Natural killer cell (primary cell): Measurements from ENCODE around the gene BIN1. TPM values are rescaled to one million over a fixed set of nuclear protein-coding genes. Genes with fewer than 3 reads are reported as not detected.
"Not testable (repeated sequence)": the region's sequence is repeated elsewhere in the genome, so short reads cannot be mapped to it uniquely, and the experiment has no call there.

ENCODE experiments used
- ATAC-seq, 3 donors: fragments of 150-1000 bp in 2 of 3; fragments of 200-7000 bp in 1 of 3; cut with Tn5 transposase; 1 replicate in 1 of 3; 2 replicates in 2 of 3; pipeline ENCODE4 v1.10.0; 2021; ENCODE audit warnings: mild to moderate bottlenecking in 2 of 3, moderate library complexity in 2 of 3
- DNase-seq, 2 donors: peaks; one replicate each; pipeline versions ENCODE4 v3.0.0 to v3.0.0-alpha.2; 2013 to 2021; ENCODE audit warnings: mixed read lengths in 1 of 2
- H3K27ac ChIP-seq: one replicate; pipeline ENCODE4 v1.5.1; 2013; ENCODE audit warnings: mild to moderate bottlenecking, low read length
- H3K27me3 ChIP-seq: one replicate; pipeline ENCODE4 v1.6.1; 2013; ENCODE audit warnings: low read length; ENCODE audit not compliant: control insufficient read depth, insufficient read depth
- H3K36me3 ChIP-seq: one replicate; pipeline ENCODE4 v1.6.1; 2013; ENCODE audit warnings: low read length; ENCODE audit not compliant: control insufficient read depth, insufficient read depth
- H3K4me1 ChIP-seq: one replicate; pipeline ENCODE4 v1.6.1; 2013; ENCODE audit warnings: low read length; ENCODE audit not compliant: control insufficient read depth, insufficient read depth
- H3K4me3 ChIP-seq: one replicate; pipeline ENCODE4 v1.5.1; 2013; ENCODE audit warnings: low read length
- H3K9me3 ChIP-seq: one replicate; pipeline ENCODE4 v1.6.1; 2013; ENCODE audit warnings: low read length; ENCODE audit not compliant: control insufficient read depth, insufficient read depth
- H3K27ac Mint-ChIP-seq, 2 donors: one replicate each; pipeline ENCODE4 v1.8.0; 2022; ENCODE audit warnings: mild to moderate bottlenecking in 2 of 2, mixed read lengths in 2 of 2, moderate library complexity in 1 of 2
- H3K27me3 Mint-ChIP-seq, 2 donors: one replicate each; pipeline ENCODE4 v1.8.0; 2022; ENCODE audit warnings: low read depth in 2 of 2, mixed read lengths in 2 of 2
- H3K36me3 Mint-ChIP-seq: one replicate; pipeline ENCODE4 v1.8.0; 2022; ENCODE audit warnings: mixed read lengths
- H3K4me1 Mint-ChIP-seq, 2 donors: one replicate each; pipeline ENCODE4 v1.8.0; 2022; ENCODE audit warnings: mixed read lengths in 2 of 2
- H3K4me3 Mint-ChIP-seq: one replicate; pipeline ENCODE4 v1.8.0; 2022; ENCODE audit warnings: mild to moderate bottlenecking, moderate library complexity, mixed read lengths
- H3K9me3 Mint-ChIP-seq, 2 donors: one replicate each; pipeline ENCODE4 v1.8.0; 2022; ENCODE audit warnings: mixed read lengths in 2 of 2
- CTCF ChIP-seq: fragments of 200-600 bp; IDR thresholded peaks from one replicate; pipeline ENCODE4 v1.8.0; 2022; ENCODE audit warnings: antibody characterized with exemption
- WGBS: methylation state at CpG from one replicate; pipeline ENCODE4 v1.1.7; 2013; ENCODE audit warnings: missing lambda C conversion rate; ENCODE audit not compliant: insufficient coverage; 5-methylcytosine and 5-hydroxymethylcytosine counted together
- intact Hi-C: fragments of 100-400 bp; cut with micrococcal nuclease; formaldehyde crosslinking; loops from one replicate; pipeline ENCODE4 v1.14.2; 2022
- total RNA-seq, 4 donors: library from RNA; stranded (reverse); fragments of 120-200 nt in 1 of 4; gene quantifications; one replicate each; pipeline versions ENCODE4 v1.2.3 to v1.2.4, GENCODE V29; 2013 to 2022

The BIN1 gene
- total RNA-seq, 3 donors from 2014 or later (not counting 1 experiment from before 2014, with no cell fraction given) = 73.5 to 131 (median 107) TPM

DNA sequence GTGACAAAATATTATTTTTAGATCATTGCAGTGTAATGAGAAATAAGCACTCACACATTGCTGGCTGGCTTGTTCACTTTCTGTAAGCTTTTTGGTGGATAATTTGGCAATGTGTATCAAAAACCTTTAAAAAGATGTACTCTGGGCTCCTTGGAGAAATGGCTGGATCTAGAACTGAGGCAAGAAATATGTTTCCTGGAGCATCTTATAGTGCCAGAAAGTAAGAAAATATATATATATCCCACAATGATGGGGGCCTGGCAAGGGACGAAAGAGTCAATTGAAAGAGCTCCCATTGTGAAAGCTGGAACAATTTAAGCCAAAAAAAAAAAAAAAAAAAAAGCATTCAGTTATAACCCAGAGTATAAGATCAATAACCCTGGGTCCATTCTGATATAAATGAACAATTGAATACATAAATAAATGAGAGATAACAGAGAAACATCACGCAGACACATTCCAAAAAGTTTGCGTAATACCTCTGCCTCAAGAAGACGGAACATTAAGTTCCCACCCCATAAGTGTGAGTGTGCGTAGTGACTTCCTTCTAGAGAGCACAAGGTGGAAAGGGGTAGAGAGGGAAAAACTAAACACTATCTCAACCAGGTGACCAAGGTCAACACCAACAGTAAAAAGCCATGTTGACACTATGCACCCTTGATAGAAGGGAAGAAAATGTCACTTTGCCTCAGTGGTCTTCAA is 77.5 kb downstream of the BIN1 start:
- H3K36me3 ChIP-seq = no peaks in the 10 kb centered on the region
- no peak overlapping the region for H3K27ac ChIP-seq
- H3K9me3 ChIP-seq = no peaks in the 10 kb centered on the region
- DNase-seq (no peak), ATAC-seq (no peak)
- Mint-ChIP-seq H3K9me3 (no peaks in the 10 kb centered on the region), H3K27me3 (peaks cover 9 to 22% of the 10 kb centered on the region in 2 donors), H3K4me3 (no peak overlapping the region), H3K27ac (no peak overlapping the region), H3K4me1 (peaks cover 10 to 12% of the 10 kb centered on the region in 2 donors), H3K36me3 (no peaks in the 10 kb centered on the region)
- H3K27me3 ChIP-seq = peaks cover 13% of the 10 kb centered on the region
- 100% methylated on average over 1 of the region's 5 CpGs for WGBS
- intact Hi-C loops = no loop called here
- H3K4me3 ChIP-seq = no peak overlapping the region
- peaks cover 11% of the 10 kb centered on the region for H3K4me1 ChIP-seq
- no peak for TF ChIP-seq CTCF

- H3K4me3 Mint-ChIP-seq, intact Hi-C loops: not testable (repeated sequence)
- WGBS = 100% methylated on average over 1 of the region's 1 CpG
Observed at GRCh38 chr2:127028745-127029144, 78.2 kb downstream of the BIN1 start.

GRCh38 chr2:127027715-127028114 is 79.2 kb downstream of the BIN1 start:
- H3K27me3 Mint-ChIP-seq = peaks cover 12 to 25% of the 10 kb centered on the region in 2 donors

More at GRCh38 chr2:127028745-127029144, 78.2 kb downstream of the BIN1 start:
- Mint-ChIP-seq H3K4me1 (peaks cover 13 to 15% of the 10 kb centered on the region in 2 donors), H3K27me3 (peaks cover 12 to 25% of the 10 kb centered on the region in 2 donors)
- not testable (repeated sequence) for H3K36me3 Mint-ChIP-seq, H3K36me3 ChIP-seq, H3K27ac ChIP-seq, H3K9me3 Mint-ChIP-seq, ATAC-seq, DNase-seq, H3K9me3 ChIP-seq, H3K27ac Mint-ChIP-seq, H3K4me3 ChIP-seq
- Histone ChIP-seq H3K4me1 (peaks cover 11% of the 10 kb centered on the region), H3K27me3 (peaks cover 13% of the 10 kb centered on the region)

More at GRCh38 chr2:127027715-127028114, 79.2 kb downstream of the BIN1 start:
- WGBS = 85% methylated on average over 2 of the region's 2 CpGs
- Histone ChIP-seq H3K27me3 (peaks cover 13% of the 10 kb centered on the region), H3K4me1 (peaks cover 11% of the 10 kb centered on the region), H3K36me3 (no peaks in the 10 kb centered on the region), H3K4me3 (no peak overlapping the region), H3K27ac (no peak overlapping the region), H3K9me3 (no peaks in the 10 kb centered on the region)
- Mint-ChIP-seq H3K4me3 (no peak overlapping the region), H3K36me3 (no peaks in the 10 kb centered on the region), H3K4me1 (peaks cover 13 to 15% of the 10 kb centered on the region in 2 donors), H3K27ac (no peak overlapping the region), H3K9me3 (no peaks in the 10 kb centered on the region)
- ATAC-seq (no peak), DNase-seq (no peak)
- no peak for TF ChIP-seq CTCF
- intact Hi-C loops = no loop called here
